NT2/D1 (cell line): ENCODE measurements around the gene SLC38A10.

ENCODE experiments used
- SUZ12 ChIP-seq: IDR thresholded peaks from 2 replicates; pipeline ENCODE4 v1.6.1; 2011; ENCODE audit not compliant: insufficient read length, insufficient read depth; ENCODE audit errors: extremely low read depth
- YY1 ChIP-seq: IDR thresholded peaks from 2 replicates; pipeline ENCODE4 v1.6.1; 2011; ENCODE audit not compliant: insufficient read length, insufficient read depth

GRCh38 chr17:81310949-81311550 lies 15.9 kb upstream of the SLC38A10 start:
- TF ChIP-seq SUZ12 = no peak
- no peak for TF ChIP-seq YY1
